ENCODE measurements around the gene ST3GAL5.

The ST3GAL5 gene

DNA sequence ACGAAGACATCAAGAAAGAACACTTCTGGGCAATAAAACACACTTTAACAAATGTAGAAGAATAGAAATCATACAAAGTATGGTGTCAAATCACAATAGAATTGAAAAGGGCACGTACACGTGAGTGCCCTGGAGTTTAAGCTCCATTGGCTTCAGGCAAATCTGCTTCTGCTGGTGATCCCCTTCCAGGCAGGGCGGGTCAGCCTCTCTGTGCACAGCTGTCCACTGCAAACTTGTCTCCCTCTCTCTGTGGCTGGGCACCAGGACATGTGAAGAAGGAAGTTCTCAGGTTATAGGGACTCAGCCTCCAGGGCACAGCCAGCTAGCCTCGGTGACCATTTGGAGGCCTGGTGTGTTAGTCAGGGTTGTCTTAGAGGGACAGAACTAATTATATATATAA, 66.0 kb downstream of the ST3GAL5 start:
- no peak for DNase-seq (ENCODE audit: low read depth in 1 of 2, low spot score in 1 of 2)
- H3K27me3 ChIP-seq (ENCODE audit: insufficient read depth, poor library complexity, severe bottlenecking), result no peaks in the 10 kb centered on the region
- TF ChIP-seq, protein P1, sequence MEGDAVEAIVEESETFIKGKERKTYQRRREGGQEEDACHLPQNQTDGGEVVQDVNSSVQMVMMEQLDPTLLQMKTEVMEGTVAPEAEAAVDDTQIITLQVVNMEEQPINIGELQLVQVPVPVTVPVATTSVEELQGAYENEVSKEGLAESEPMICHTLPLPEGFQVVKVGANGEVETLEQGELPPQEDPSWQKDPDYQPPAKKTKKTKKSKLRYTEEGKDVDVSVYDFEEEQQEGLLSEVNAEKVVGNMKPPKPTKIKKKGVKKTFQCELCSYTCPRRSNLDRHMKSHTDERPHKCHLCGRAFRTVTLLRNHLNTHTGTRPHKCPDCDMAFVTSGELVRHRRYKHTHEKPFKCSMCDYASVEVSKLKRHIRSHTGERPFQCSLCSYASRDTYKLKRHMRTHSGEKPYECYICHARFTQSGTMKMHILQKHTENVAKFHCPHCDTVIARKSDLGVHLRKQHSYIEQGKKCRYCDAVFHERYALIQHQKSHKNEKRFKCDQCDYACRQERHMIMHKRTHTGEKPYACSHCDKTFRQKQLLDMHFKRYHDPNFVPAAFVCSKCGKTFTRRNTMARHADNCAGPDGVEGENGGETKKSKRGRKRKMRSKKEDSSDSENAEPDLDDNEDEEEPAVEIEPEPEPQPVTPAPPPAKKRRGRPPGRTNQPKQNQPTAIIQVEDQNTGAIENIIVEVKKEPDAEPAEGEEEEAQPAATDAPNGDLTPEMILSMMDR (IDR thresholded peaks at IDR 0.05; ENCODE audit: insufficient read depth, low read length), result no peak
- TF ChIP-seq, protein P2, sequence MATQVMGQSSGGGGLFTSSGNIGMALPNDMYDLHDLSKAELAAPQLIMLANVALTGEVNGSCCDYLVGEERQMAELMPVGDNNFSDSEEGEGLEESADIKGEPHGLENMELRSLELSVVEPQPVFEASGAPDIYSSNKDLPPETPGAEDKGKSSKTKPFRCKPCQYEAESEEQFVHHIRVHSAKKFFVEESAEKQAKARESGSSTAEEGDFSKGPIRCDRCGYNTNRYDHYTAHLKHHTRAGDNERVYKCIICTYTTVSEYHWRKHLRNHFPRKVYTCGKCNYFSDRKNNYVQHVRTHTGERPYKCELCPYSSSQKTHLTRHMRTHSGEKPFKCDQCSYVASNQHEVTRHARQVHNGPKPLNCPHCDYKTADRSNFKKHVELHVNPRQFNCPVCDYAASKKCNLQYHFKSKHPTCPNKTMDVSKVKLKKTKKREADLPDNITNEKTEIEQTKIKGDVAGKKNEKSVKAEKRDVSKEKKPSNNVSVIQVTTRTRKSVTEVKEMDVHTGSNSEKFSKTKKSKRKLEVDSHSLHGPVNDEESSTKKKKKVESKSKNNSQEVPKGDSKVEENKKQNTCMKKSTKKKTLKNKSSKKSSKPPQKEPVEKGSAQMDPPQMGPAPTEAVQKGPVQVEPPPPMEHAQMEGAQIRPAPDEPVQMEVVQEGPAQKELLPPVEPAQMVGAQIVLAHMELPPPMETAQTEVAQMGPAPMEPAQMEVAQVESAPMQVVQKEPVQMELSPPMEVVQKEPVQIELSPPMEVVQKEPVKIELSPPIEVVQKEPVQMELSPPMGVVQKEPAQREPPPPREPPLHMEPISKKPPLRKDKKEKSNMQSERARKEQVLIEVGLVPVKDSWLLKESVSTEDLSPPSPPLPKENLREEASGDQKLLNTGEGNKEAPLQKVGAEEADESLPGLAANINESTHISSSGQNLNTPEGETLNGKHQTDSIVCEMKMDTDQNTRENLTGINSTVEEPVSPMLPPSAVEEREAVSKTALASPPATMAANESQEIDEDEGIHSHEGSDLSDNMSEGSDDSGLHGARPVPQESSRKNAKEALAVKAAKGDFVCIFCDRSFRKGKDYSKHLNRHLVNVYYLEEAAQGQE (IDR thresholded peaks at IDR 0.05; ENCODE audit: insufficient replicate concordance, low read depth), result no peak
- TF ChIP-seq POLR2AphosphoS5 (IDR thresholded peaks at IDR 0.05; ENCODE audit: low read depth), result no peak
- no peak for TF ChIP-seq GABPA (IDR thresholded peaks at IDR 0.05; ENCODE audit: low read depth)
- no peak for TF ChIP-seq SPI1 (IDR thresholded peaks at IDR 0.05; ENCODE audit: borderline replicate concordance, low read depth)
- H3K27ac ChIP-seq (replicated peaks), result no peak overlapping the region
- no peak overlapping the region for H3K4me3 ChIP-seq (replicated peaks; ENCODE audit: insufficient read depth, low read length)

DNA sequence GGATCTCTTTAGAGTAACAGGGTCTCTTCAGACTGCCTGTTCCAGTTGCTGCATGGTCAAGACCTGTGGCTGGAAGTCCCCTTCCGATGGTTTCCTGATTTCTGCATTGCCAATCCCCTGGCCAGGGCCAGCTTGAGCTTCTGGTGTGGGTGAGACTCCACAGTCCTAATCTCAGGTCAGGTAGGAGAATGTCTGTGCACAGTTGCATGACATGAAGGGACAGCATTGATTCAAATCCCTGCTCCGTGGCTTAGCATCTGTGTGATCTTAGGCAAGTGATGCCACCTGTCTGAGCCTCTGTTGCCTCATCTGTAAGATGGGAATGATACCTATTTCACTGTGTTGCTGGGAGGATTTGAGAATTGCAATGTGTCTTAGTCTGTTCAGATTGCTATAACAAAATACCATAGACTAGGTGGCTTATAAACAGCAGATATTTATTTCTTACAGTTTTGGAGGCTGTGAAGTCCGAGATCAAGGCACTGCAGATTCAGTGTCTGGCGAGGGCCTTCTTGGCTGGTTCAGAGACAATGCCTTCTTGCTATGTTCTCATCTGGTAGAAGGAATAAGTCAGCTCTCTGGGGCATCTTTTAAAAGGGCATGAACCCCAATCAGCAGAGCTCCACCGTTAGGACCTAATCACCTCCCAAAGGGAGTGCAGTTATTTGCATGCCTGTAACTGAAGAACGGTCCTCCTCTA, 68.8 kb downstream of the ST3GAL5 start:
- no peak for TF ChIP-seq SPI1 (IDR thresholded peaks at IDR 0.05; ENCODE audit: borderline replicate concordance, low read depth)
- TF ChIP-seq, protein P2 (IDR thresholded peaks at IDR 0.05; ENCODE audit: insufficient replicate concordance, low read depth), result no peak
- no peak for TF ChIP-seq GABPA (IDR thresholded peaks at IDR 0.05; ENCODE audit: low read depth)
- TF ChIP-seq POLR2AphosphoS5 (IDR thresholded peaks at IDR 0.05; ENCODE audit: low read depth), result no peak
- TF ChIP-seq, protein P1 (IDR thresholded peaks at IDR 0.05; ENCODE audit: insufficient read depth, low read length), result no peak
- H3K27ac ChIP-seq (replicated peaks), result no peak overlapping the region
- H3K27me3 ChIP-seq (ENCODE audit: insufficient read depth, poor library complexity, severe bottlenecking), result no peaks in the 10 kb centered on the region
- H3K4me3 ChIP-seq (replicated peaks; ENCODE audit: insufficient read depth, low read length), result no peak overlapping the region
- no peak for DNase-seq (ENCODE audit: low read depth in 1 of 2, low spot score in 1 of 2)

DNA sequence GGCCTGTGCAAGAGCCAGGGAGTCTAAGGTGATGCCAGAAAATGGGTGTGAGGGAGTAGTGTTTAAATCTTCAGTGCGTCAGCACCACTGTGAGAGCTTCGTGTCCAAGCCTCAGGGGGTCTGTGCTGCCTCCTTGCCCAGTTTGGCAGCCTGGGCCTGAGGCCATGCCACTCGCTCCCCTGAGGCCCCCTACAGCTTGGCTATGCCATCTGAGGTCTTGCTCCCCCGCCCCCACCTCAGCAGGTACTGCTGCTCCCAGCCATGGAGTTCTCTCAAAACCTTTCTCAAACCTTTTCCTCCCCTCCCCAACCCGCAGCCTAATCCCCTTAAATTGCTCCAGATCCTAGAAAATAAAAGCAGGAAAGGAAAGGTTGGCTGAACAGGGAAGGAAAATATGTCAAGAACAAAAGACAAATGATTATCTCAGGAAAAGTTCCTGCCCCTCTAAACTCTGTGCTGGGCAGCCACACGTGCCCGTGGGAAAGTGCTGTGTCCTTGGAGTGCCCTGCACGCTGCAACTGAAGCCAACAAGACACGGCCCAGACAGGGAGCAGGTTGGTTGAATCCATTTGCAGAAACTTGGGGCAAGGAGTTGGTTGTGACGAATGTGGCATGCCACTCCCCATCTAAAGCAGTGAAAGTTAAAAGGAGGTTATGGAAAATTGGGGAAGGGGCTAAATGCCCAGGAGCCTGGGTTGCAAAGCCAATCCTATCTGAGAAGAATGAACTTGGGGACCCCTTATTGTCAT, 73.8 kb downstream of the ST3GAL5 start:
- Histone ChIP-seq H3K27ac (replicated peaks) (no peak overlapping the region), H3K27me3 (ENCODE audit: insufficient read depth, poor library complexity, severe bottlenecking) (no peaks in the 10 kb centered on the region), H3K4me3 (replicated peaks; ENCODE audit: insufficient read depth, low read length) (no peak overlapping the region)
- TF ChIP-seq POLR2AphosphoS5 (IDR thresholded peaks at IDR 0.05; ENCODE audit: low read depth) (no peak), GABPA (IDR thresholded peaks at IDR 0.05; ENCODE audit: low read depth) (no peak), SPI1 (IDR thresholded peaks at IDR 0.05; ENCODE audit: borderline replicate concordance, low read depth) (no peak)
- TF ChIP-seq, protein P2 (IDR thresholded peaks at IDR 0.05; ENCODE audit: insufficient replicate concordance, low read depth), result no peak
- TF ChIP-seq, protein P1 (IDR thresholded peaks at IDR 0.05; ENCODE audit: insufficient read depth, low read length), result no peak
- no peak for DNase-seq (ENCODE audit: low read depth in 1 of 2, low spot score in 1 of 2)

Measured in HL-60 (cell line).